Epithelial cell of prostate (primary cell): Measurements from ENCODE around the gene ARMCX2.
"Not testable (repeated sequence)": the region's sequence is repeated elsewhere in the genome, so short reads cannot be mapped to it uniquely, and the experiment has no call there.

Experiments used
- DNase-seq: peaks from one replicate; pipeline ENCODE4 v3.0.0-alpha.2; 2011; ENCODE audit warnings: low read depth, low spot score
- H3K27ac ChIP-seq: fragments of 450-650 bp; 2 replicates; pipeline ENCODE4 v1.5.1; 2017; ENCODE audit warnings: mild to moderate bottlenecking

Gene ARMCX2

GRCh38 chrX:101659601-101660063, at the start of gene ARMCX2:
TSS of gene ARMCX2 (minus strand) at chrX:101659850. CDS start at chrX:101657588, 2,262 bp downstream.
- H3K27ac ChIP-seq: no peak within 1 kb of the TSS
- no peak for DNase-seq

GRCh38 chrX:101709384-101709783, 49.7 kb upstream of the ARMCX2 start:
- no peak for DNase-seq
- no peak overlapping the region for H3K27ac ChIP-seq

GRCh38 chrX:101708163-101708562, 48.5 kb upstream of the ARMCX2 start:
- H3K27ac ChIP-seq: no peak overlapping the region
- DNase-seq: no peak

- DNase-seq: no peak
- no peak overlapping the region for H3K27ac ChIP-seq
Observed at GRCh38 chrX:101693476-101693875, 33.8 kb upstream of the ARMCX2 start.

- no peak overlapping the region for H3K27ac ChIP-seq
- DNase-seq: no peak
Observed at GRCh38 chrX:101691835-101692234, 32.2 kb upstream of the ARMCX2 start.

- DNase-seq: no peak
- no peak overlapping the region for H3K27ac ChIP-seq
Observed at GRCh38 chrX:101686574-101686973, 26.9 kb upstream of the ARMCX2 start.

- DNase-seq: no peak
- no peak overlapping the region for H3K27ac ChIP-seq
Observed at GRCh38 chrX:101685923-101686322, 26.3 kb upstream of the ARMCX2 start.

GRCh38 chrX:101682723-101683122, 23.1 kb upstream of the ARMCX2 start:
- no peak overlapping the region for H3K27ac ChIP-seq
- no peak for DNase-seq

- no peak for DNase-seq
- no peak overlapping the region for H3K27ac ChIP-seq
Observed at GRCh38 chrX:101677028-101677427, 17.4 kb upstream of the ARMCX2 start.

- DNase-seq: no peak
- no peak overlapping the region for H3K27ac ChIP-seq
Observed at GRCh38 chrX:101676571-101676970, 16.9 kb upstream of the ARMCX2 start.

GRCh38 chrX:101668143-101668542, 8.5 kb upstream of the ARMCX2 start:
- DNase-seq: no peak
- H3K27ac ChIP-seq: no peak overlapping the region

GRCh38 chrX:101658661-101659491, 774 bp downstream of the ARMCX2 start:
- H3K27ac ChIP-seq: no peak overlapping the region
- DNase-seq: no peak

GRCh38 chrX:101657495-101657894, 2.2 kb downstream of the ARMCX2 start:
- H3K27ac ChIP-seq: no peak overlapping the region
- no peak for DNase-seq

GRCh38 chrX:101656817-101657216, 2.8 kb downstream of the ARMCX2 start:
- H3K27ac ChIP-seq: no peak overlapping the region
- DNase-seq: no peak

- no peak overlapping the region for H3K27ac ChIP-seq
- DNase-seq: no peak
Observed at GRCh38 chrX:101655534-101655933, 4.1 kb downstream of the ARMCX2 start.

GRCh38 chrX:101647716-101648115, 11.9 kb downstream of the ARMCX2 start:
- not testable (repeated sequence) for DNase-seq

GRCh38 chrX:101642093-101642492, 17.6 kb downstream of the ARMCX2 start:
- peak overlapping the region; percentile 13 for H3K27ac ChIP-seq
- DNase-seq: no peak

More at GRCh38 chrX:101647716-101648115, 11.9 kb downstream of the ARMCX2 start:
- not testable (repeated sequence) for H3K27ac ChIP-seq

- no peak for DNase-seq
- no peak overlapping the region for H3K27ac ChIP-seq
Observed at GRCh38 chrX:101639583-101639982, 20.1 kb downstream of the ARMCX2 start.

- no peak overlapping the region for H3K27ac ChIP-seq
- no peak for DNase-seq
Observed at GRCh38 chrX:101619364-101619763, 40.3 kb downstream of the ARMCX2 start.

- H3K27ac ChIP-seq: peak within 1 kb of the TSS; percentile 20
- no peak for DNase-seq
Observed at GRCh38 chrX:101617211-101618191, 42.1 kb downstream of the ARMCX2 start, which contains the start of gene ARMCX6. TSS of gene ARMCX6 (minus strand) at chrX:101618000. CDS start at chrX:101616620, 1,380 bp downstream.

GRCh38 chrX:101605728-101606127, 53.9 kb downstream of the ARMCX2 start:
- H3K27ac ChIP-seq: no peak overlapping the region
- no peak for DNase-seq
